Gastroesophageal sphincter (tissue), 4 donors: ENCODE data around the gene ABCA1. TPM values are rescaled to one million over a fixed set of nuclear protein-coding genes. Genes with fewer than 3 reads are reported as not detected.

ENCODE experiments used
- ATAC-seq: fragments of 150-250 bp; one replicate; pipeline ENCODE4 v1.9.1; 2016; ENCODE audit warnings: mild to moderate bottlenecking, moderate library complexity
- H3K27ac ChIP-seq, 4 donors: fragments of 200-600 bp; sonication (generic) in 3 of 4; 1 replicate in 3 of 4; 2 replicates in 1 of 4; pipeline ENCODE4 v1.5.1; 2016 to 2019
- H3K27me3 ChIP-seq: fragments of 200-600 bp; sonication (generic); one replicate; pipeline ENCODE4 v1.5.1; 2019
- H3K36me3 ChIP-seq, 2 donors: fragments of 200-600 bp; sonication (generic); one replicate each; pipeline ENCODE4 v1.5.1; 2019; ENCODE audit warnings: control low read depth in 1 of 2
- H3K4me1 ChIP-seq, 3 donors: fragments of 200-600 bp; sonication (generic); 1 replicate in 2 of 3; 2 replicates in 1 of 3; pipeline ENCODE4 v1.5.1; 2016 to 2019; ENCODE audit warnings: control low read depth in 2 of 3
- H3K4me3 ChIP-seq, 2 donors: fragments of 200-600 bp; sonication (generic); one replicate each; pipeline ENCODE4 v1.5.1; 2019; ENCODE audit warnings: mild to moderate bottlenecking in 1 of 2, moderate library complexity in 1 of 2
- H3K9me3 ChIP-seq, 3 donors: fragments of 200-600 bp; sonication (generic); one replicate each; pipeline ENCODE4 v1.5.1; 2017 to 2019; ENCODE audit warnings: control low read depth in 2 of 3
- CTCF ChIP-seq, 4 experiments: fragments of 200-600 bp in 2 of 4; fragments of 450-650 bp in 2 of 4; sonication (generic) in 1 of 4; IDR thresholded peaks; one replicate each; pipeline ENCODE4 v1.5.1; 2017 to 2019; ENCODE audit warnings: antibody characterized with exemption in 4 of 4, mild to moderate bottlenecking in 2 of 4, moderate library complexity in 2 of 4
- EP300 ChIP-seq: sonication (generic); formaldehyde crosslinking; IDR thresholded peaks from one replicate; pipeline ENCODE4 v1.6.1; 2017; ENCODE audit warnings: antibody characterized with exemption, mild to moderate bottlenecking
- POLR2A ChIP-seq, 2 donors: fragments of 450-650 bp; IDR thresholded peaks; one replicate each; pipeline ENCODE4 v1.6.1; 2017; ENCODE audit warnings: antibody characterized with exemption in 2 of 2, mild to moderate bottlenecking in 2 of 2, moderate library complexity in 1 of 2
- POLR2AphosphoS5 ChIP-seq: sonication (generic); formaldehyde crosslinking; IDR thresholded peaks from one replicate; pipeline ENCODE4 v1.6.1; 2017; ENCODE audit warnings: antibody characterized with exemption
- WGBS, 2 donors: methylation state at CpG; one replicate each; pipeline ENCODE4 v1.1.5; 2018; ENCODE audit warnings: low coverage in 1 of 2; 5-methylcytosine and 5-hydroxymethylcytosine counted together
- total RNA-seq, 4 donors: library from RNA; depleted of rRNA; stranded (reverse); fragments of >200 nt; gene quantifications; one replicate each; pipeline ENCODE4 v1.1.0, GENCODE V29; 2016

The ABCA1 gene
- total RNA-seq, 4 donors from 2014 or later = 46.2 to 91.5 (median 64.9) TPM

GRCh38 chr9:104974053-104974962 is 46.4 kb upstream of the ABCA1 start:
- H3K36me3 ChIP-seq = no peaks in the 10 kb centered on the region
- peaks cover 7 to 21% (median 14%) of the 10 kb centered on the region in 3 donors for H3K4me1 ChIP-seq
- TF ChIP-seq POLR2AphosphoS5 (no peak), POLR2A (IDR thresholded peaks at IDR 0.05) (no peak), EP300 (no peak), CTCF (IDR thresholded peaks at IDR 0.05) (no peak)
- H3K27me3 ChIP-seq = no peaks in the 10 kb centered on the region
- no peak for ATAC-seq
- no peaks in the 10 kb centered on the region for H3K9me3 ChIP-seq
- H3K4me3 ChIP-seq = no peak overlapping the region
- WGBS, 2 donors = 56 to 76% methylated on average over 4 to 8 of the region's 8 CpGs
- H3K27ac ChIP-seq = no peak overlapping the region

GRCh38 chr9:104972242-104972866 is 44.4 kb upstream of the ABCA1 start:
- H3K27ac ChIP-seq = no peak overlapping the region
- H3K4me3 ChIP-seq = no peak overlapping the region
- peaks cover 7 to 38% (median 19%) of the 10 kb centered on the region in 3 donors for H3K4me1 ChIP-seq
- no peak for TF ChIP-seq POLR2AphosphoS5
- TF ChIP-seq POLR2A (IDR thresholded peaks at IDR 0.05) = no peak
- TF ChIP-seq EP300 = no peak
- no peak for TF ChIP-seq CTCF (IDR thresholded peaks at IDR 0.05)
- ATAC-seq = no peak
- no peaks in the 10 kb centered on the region for H3K27me3 ChIP-seq
- WGBS, 2 donors = 77 to 90% methylated on average over 1 to 4 of the region's 4 CpGs
- H3K9me3 ChIP-seq = no peaks in the 10 kb centered on the region
- H3K36me3 ChIP-seq = no peaks in the 10 kb centered on the region

GRCh38 chr9:104971511-104971910 is 43.6 kb upstream of the ABCA1 start:
- peaks cover 7 to 38% (median 19%) of the 10 kb centered on the region in 3 donors for H3K4me1 ChIP-seq
- WGBS, 2 donors = 90 to 100% methylated on average over 2 of the region's 3 CpGs
- no peaks in the 10 kb centered on the region for H3K36me3 ChIP-seq
- no peak for ATAC-seq
- no peaks in the 10 kb centered on the region for H3K9me3 ChIP-seq
- no peak overlapping the region for H3K27ac ChIP-seq
- H3K4me3 ChIP-seq = no peak overlapping the region
- TF ChIP-seq POLR2A (IDR thresholded peaks at IDR 0.05) = no peak
- TF ChIP-seq POLR2AphosphoS5 = no peak
- no peak for TF ChIP-seq CTCF (IDR thresholded peaks at IDR 0.05)
- TF ChIP-seq EP300 = no peak
- no peaks in the 10 kb centered on the region for H3K27me3 ChIP-seq

GRCh38 chr9:104970271-104970987 is 42.5 kb upstream of the ABCA1 start:
- ATAC-seq = peak; percentile 64
- peaks cover 7 to 38% (median 19%) of the 10 kb centered on the region in 3 donors for H3K4me1 ChIP-seq
- H3K9me3 ChIP-seq = no peaks in the 10 kb centered on the region
- no peaks in the 10 kb centered on the region for H3K36me3 ChIP-seq
- no peak for TF ChIP-seq EP300
- peak; percentile 93 for TF ChIP-seq POLR2AphosphoS5
- WGBS, 2 donors = 77 to 80% methylated on average over 2 to 7 of the region's 8 CpGs
- H3K4me3 ChIP-seq = no peak overlapping the region
- H3K27ac ChIP-seq = peak overlapping the region in 3 of 4 donors; percentile 34 to 91 (median 39)
- H3K27me3 ChIP-seq = no peaks in the 10 kb centered on the region

GRCh38 chr9:104969116-104969515 is 41.2 kb upstream of the ABCA1 start:
- Histone ChIP-seq H3K27me3 (no peaks in the 10 kb centered on the region), H3K4me1 (peaks cover 7 to 38% (median 19%) of the 10 kb centered on the region in 3 donors), H3K4me3 (peak overlapping the region in 1 of 2 donors; percentile 65), H3K36me3 (no peaks in the 10 kb centered on the region), H3K9me3 (no peaks in the 10 kb centered on the region), H3K27ac (peak overlapping the region; percentile 79 to 96 (median 92))
- 40 to 62% methylated on average over 1 to 3 of the region's 4 CpGs for WGBS, 2 donors
- TF ChIP-seq CTCF (IDR thresholded peaks at IDR 0.05) = no peak
- TF ChIP-seq POLR2AphosphoS5 = no peak
- ATAC-seq = peak; percentile 3
